Measurements from ENCODE around the gene POP4. TPM values are rescaled to one million over a fixed set of nuclear protein-coding genes. Genes with fewer than 3 reads are reported as not detected.

POP4 gene
- total and polyA plus RNA-seq, 7 donors, result 33.5 to 103 (median 58.5) TPM

GRCh38 chr19:29579308-29579910 is 26.7 kb upstream of the POP4 start:
- WGBS, 2 donors, result 82 to 85% methylated on average over 6 of the region's 6 CpGs
- peaks cover 0 to 55% (median 6%) of the 10 kb centered on the region in 3 donors for H3K27me3 ChIP-seq
- intact Hi-C loops (cut with DNase I), result no loop called here
- no peaks in the 10 kb centered on the region for H3K36me3 ChIP-seq
- TF ChIP-seq EP300 (IDR thresholded peaks at IDR 0.05), result no peak
- no peak for TF ChIP-seq POLR2AphosphoS5 (IDR thresholded peaks at IDR 0.05)
- TF ChIP-seq CTCF (IDR thresholded peaks at IDR 0.05), result no peak
- no peak for TF ChIP-seq POLR2A (IDR thresholded peaks at IDR 0.05)
- no peak overlapping the region for H3K27ac ChIP-seq
- H3K9me3 ChIP-seq, result peaks cover 0 to 4% (median 1%) of the 10 kb centered on the region in 4 donors
- DNase-seq, result no peak
- no peaks in the 10 kb centered on the region for H3K4me1 ChIP-seq
- H3K4me3 ChIP-seq, result no peak overlapping the region

GRCh38 chr19:29581398-29581797 is 24.7 kb upstream of the POP4 start:
- DNase-seq, result no peak
- no peak for TF ChIP-seq EP300 (IDR thresholded peaks at IDR 0.05)
- no peak for TF ChIP-seq POLR2AphosphoS5 (IDR thresholded peaks at IDR 0.05)
- no peak for TF ChIP-seq POLR2A (IDR thresholded peaks at IDR 0.05)
- no peak for TF ChIP-seq CTCF (IDR thresholded peaks at IDR 0.05)
- Histone ChIP-seq H3K36me3 (no peaks in the 10 kb centered on the region), H3K4me1 (no peaks in the 10 kb centered on the region), H3K27me3 (peaks cover 0 to 38% (median 0%) of the 10 kb centered on the region in 3 donors), H3K9me3 (peaks cover 0 to 4% (median 1%) of the 10 kb centered on the region in 4 donors), H3K27ac (no peak overlapping the region), H3K4me3 (no peak overlapping the region)
- intact Hi-C loops (cut with DNase I), result no loop called here
- 43 to 46% methylated on average over 1 of the region's 1 CpG for WGBS, 2 donors

GRCh38 chr19:29583196-29583999 is 22.7 kb upstream of the POP4 start:
- intact Hi-C loops (cut with DNase I), result no loop called here

GRCh38 chr19:29586401-29586800 is 19.7 kb upstream of the POP4 start:
- no peak overlapping the region for H3K27ac ChIP-seq
- 45 to 65% methylated on average over 2 of the region's 2 CpGs for WGBS, 2 donors
- TF ChIP-seq POLR2A (IDR thresholded peaks at IDR 0.05), result no peak
- TF ChIP-seq CTCF (IDR thresholded peaks at IDR 0.05), result no peak
- no peak for TF ChIP-seq POLR2AphosphoS5 (IDR thresholded peaks at IDR 0.05)
- TF ChIP-seq EP300 (IDR thresholded peaks at IDR 0.05), result no peak
- no peak for DNase-seq
- peaks cover 0 to 23% (median 0%) of the 10 kb centered on the region in 3 donors for H3K27me3 ChIP-seq
- intact Hi-C loops (cut with DNase I), result no loop called here
- peaks cover 0 to 2% (median under 1%) of the 10 kb centered on the region in 4 donors for H3K9me3 ChIP-seq
- H3K4me1 ChIP-seq, result no peaks in the 10 kb centered on the region
- H3K4me3 ChIP-seq, result no peak overlapping the region
- H3K36me3 ChIP-seq, result no peaks in the 10 kb centered on the region

More at GRCh38 chr19:29583196-29583999, 22.7 kb upstream of the POP4 start:
- peaks cover 0 to 4% (median 1%) of the 10 kb centered on the region in 4 donors for H3K9me3 ChIP-seq
- H3K27me3 ChIP-seq, result peaks cover 0 to 37% (median 0%) of the 10 kb centered on the region in 3 donors
- WGBS, 2 donors, result 61% methylated on average over 1 of the region's 1 CpG
- H3K4me3 ChIP-seq, result no peak overlapping the region
- no peak for DNase-seq
- TF ChIP-seq EP300 (IDR thresholded peaks at IDR 0.05), result no peak
- no peak for TF ChIP-seq CTCF (IDR thresholded peaks at IDR 0.05)
- TF ChIP-seq POLR2AphosphoS5 (IDR thresholded peaks at IDR 0.05), result no peak
- TF ChIP-seq POLR2A (IDR thresholded peaks at IDR 0.05), result no peak
- no peak overlapping the region for H3K27ac ChIP-seq
- H3K4me1 ChIP-seq, result no peaks in the 10 kb centered on the region
- no peaks in the 10 kb centered on the region for H3K36me3 ChIP-seq
